ENCODE measurements around the gene PCBP4.
"Not testable (repeated sequence)": the region's sequence is repeated elsewhere in the genome, so short reads cannot be mapped to it uniquely, and the experiment has no call there.

The PCBP4 gene

GRCh38 chr3:51938780-51939425 is 28.4 kb downstream of the PCBP4 start:
- DNase-seq (ENCODE audit: low read depth) = no peak

GRCh38 chr3:51937611-51938450 is 29.4 kb downstream of the PCBP4 start:
- no peak for DNase-seq (ENCODE audit: low read depth)

DNA sequence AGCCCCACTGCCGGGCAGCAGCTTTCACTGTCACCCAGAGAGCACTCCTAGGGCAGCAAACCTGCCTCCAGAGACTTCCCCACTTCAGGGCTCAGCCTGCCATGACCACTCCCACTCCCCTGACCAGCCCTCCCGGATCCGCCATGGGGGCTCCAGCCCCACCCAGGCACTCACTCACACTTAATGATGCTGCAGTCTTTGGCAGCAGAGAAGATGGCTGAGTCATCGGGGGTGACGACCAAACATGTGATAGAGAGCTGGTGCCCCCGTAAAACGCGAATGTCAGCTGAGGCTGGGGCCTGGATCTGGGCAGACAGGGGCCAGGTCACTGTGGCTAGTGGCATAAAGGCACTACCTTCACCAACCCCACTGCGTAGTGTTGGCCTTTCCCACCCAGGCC is 30.2 kb downstream of the PCBP4 start:
- DNase-seq (ENCODE audit: low read depth) = no peak

- no peak for DNase-seq (ENCODE audit: low read depth)
Measured at GRCh38 chr3:51935886-51936755, 31.1 kb downstream of the PCBP4 start.

DNA sequence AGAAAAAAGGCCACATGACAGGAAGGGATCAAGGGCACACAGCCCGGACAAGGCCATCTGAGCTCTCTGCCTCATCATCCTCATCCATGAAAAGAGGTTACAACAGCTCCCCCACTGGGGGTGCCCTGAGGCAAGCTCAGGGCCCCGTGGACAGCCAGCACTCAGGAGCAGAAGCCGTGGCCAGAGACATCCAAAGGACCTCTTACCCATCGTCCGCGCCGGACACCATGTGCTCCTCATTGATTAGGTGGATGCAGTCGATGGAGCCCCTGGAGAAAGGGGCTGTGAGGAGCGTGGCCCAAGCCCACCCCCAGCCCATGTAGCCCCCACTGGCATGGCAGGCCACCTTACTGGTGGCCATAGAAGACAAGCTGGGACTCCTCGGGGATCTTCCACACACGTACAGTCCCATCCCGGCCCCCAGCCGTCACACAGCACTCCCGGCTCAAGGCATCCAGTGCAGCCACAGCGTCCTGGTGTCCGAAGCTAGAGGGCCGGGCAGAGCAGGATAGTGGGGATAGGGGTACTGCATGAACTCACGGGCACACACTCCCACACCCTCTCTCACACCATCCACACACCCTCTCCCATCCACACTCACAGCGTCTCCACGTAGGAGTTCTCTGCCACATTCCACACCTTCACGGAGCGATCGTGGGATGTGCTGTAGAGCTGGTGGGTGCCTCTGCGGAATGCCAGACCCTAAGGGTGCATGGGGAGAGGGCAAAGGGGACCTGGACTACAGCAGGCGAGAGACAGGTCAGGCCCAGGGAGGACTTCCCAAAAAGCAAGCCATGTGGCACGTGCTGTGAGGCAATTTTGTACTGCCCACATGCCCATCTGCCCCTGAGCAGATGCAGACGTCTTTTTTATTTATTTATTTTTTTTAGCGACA is 32.0 kb downstream of the PCBP4 start:
- no peak for DNase-seq (ENCODE audit: low read depth)

- DNase-seq (ENCODE audit: low read depth) = no peak
Measured at GRCh38 chr3:51934139-51934850, 33.0 kb downstream of the PCBP4 start.

DNA sequence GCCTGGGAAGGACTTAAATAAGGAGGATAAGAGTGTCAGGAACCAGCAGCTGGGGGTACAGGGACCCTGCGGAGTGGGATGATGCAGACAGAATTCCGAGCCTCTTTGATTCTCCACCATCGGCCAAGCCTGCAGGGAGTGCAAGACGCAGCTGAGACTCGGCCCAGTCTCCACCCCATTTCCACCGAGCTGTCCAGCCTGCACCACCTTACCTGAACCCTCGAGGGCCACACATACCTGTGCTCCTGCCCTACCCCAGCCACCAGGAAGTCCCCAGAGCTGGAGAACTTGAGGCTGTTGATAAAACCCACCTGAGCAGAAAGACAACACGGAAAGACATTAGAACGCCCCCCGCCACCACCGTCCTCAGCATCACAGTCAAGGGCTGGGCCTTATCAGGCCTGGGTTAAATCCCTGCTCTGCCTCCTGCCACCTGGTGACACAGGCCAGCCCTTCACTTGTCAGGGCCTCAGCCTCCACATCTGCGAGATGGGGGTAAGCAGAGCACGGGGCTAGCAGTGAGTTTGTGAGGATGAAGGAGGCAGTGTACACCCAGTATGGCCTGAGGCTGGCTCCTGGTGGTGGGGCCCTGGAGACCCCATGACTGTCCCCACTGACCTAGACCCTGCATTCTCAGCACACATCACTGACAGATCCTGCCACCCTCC is 33.6 kb downstream of the PCBP4 start:
- no peak for DNase-seq (ENCODE audit: low read depth)

GRCh38 chr3:51932471-51933370 is 34.5 kb downstream of the PCBP4 start:
- DNase-seq (ENCODE audit: low read depth) = no peak

DNA sequence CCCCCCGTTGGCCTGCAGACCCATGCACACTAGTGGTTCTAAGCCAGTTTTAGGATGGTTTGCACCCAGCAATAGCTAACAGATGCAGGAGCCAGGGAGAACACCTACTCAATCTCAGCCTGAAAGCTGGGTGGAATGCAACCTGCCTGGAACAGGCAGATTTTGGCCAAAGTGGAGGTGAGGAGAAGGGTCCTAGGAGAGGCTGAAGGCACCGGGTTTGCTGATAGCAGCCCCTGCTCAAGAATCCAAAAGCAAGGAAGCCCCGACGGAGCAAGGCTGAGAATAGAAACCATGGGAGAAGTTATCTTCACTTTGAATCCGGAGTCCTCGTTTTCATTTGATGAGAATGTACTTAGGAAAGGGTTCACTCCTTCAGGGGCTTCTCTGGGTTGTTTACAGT is 35.5 kb downstream of the PCBP4 start:
- DNase-seq (ENCODE audit: low read depth) = no peak

GRCh38 chr3:51930439-51930838 is 36.8 kb downstream of the PCBP4 start:
- no peak for DNase-seq (ENCODE audit: low read depth)

- no peak for DNase-seq (ENCODE audit: low read depth)
Measured at GRCh38 chr3:51929420-51930003, 37.7 kb downstream of the PCBP4 start.

DNA sequence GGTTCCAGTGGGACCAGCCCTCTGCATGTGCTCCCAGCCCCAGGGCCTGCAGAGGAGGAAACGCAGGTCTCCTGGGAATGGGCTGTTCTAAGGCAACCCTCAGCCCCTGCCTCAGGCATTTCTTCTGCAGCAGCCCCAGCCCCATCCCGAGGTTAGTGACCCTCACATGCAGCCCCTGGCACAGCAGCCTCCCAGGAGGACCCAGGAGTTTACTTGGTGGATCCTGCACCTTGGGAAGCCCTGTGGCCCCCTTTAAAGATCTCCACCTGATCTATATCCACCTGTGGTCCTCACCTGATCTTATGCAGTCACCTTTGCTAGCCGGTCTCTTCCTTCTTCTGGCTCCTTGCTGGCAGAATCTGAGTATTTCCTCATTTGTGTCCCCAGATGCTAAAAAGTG is 38.3 kb downstream of the PCBP4 start:
- DNase-seq (ENCODE audit: low read depth) = not testable (repeated sequence)

- DNase-seq (ENCODE audit: low read depth) = no peak
Measured at GRCh38 chr3:51928438-51928837, 38.8 kb downstream of the PCBP4 start.

- no peak for DNase-seq (ENCODE audit: low read depth)
Measured at GRCh38 chr3:51927061-51927977, 39.9 kb downstream of the PCBP4 start.

GRCh38 chr3:51921081-51921578 is 46.1 kb downstream of the PCBP4 start:
- no peak for DNase-seq (ENCODE audit: low read depth)

GRCh38 chr3:51916418-51916817 is 50.8 kb downstream of the PCBP4 start:
- DNase-seq (ENCODE audit: low read depth) = no peak

DNA sequence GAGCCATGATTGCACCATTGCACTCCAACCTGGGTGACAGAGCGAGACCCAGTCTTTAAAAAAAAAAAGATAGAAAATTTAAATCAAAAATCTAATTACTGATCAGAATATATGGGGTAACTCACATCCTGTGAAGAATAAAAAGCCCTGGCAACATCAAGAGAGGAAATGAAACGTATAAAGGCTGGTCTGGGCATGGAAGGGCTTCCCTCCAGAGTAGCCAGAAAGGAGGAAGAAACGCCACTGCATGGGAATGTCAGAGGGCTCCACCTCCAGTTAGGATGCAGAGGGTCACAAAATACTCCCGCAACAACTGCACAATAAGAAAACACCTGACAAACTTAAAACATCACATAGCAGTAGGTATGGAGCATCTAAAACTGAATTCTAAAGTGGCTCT is 59.2 kb downstream of the PCBP4 start:
- no peak for DNase-seq (ENCODE audit: low read depth)
